Measurements from ENCODE around the gene DPEP3. TPM values are rescaled to one million over a fixed set of nuclear protein-coding genes. Genes with fewer than 3 reads are reported as not detected.

Gene DPEP3
- total RNA-seq, 2 experiments from 2014 or later = 0.16 to 0.25 TPM

GRCh38 chr16:67993207-67994039 lies 13.1 kb upstream of the DPEP3 start:
- intact Hi-C loops (cut with micrococcal nuclease) = loop anchor here (1.0 kb wide), 1 partner anchor 47 kb away; no protein-coding TSS in a partner anchor
- ATAC-seq (peak; percentile 84), DNase-seq (peak; percentile 90)
- POLR2A ChIA-PET = interaction anchor here (1.0 to 1.4 kb wide), 5 partner anchors 12 to 57 kb away, joined by 3 to 5 read pairs (median 4); partner anchors contain the start of genes DDX28, DUS2 and PSMB10
- peak; percentile 97 for TF ChIP-seq CTCF (IDR thresholded peaks at IDR 0.05)
- H3K27me3 Mint-ChIP-seq = no peaks in the 10 kb centered on the region
- peak overlapping the region; percentile 75 for H3K4me3 Mint-ChIP-seq
- peaks cover 2% of the 10 kb centered on the region for H3K36me3 Mint-ChIP-seq (ENCODE audit: low read depth)
- H3K9me3 Mint-ChIP-seq = no peaks in the 10 kb centered on the region
- peaks cover 40% of the 10 kb centered on the region for H3K4me1 Mint-ChIP-seq (ENCODE audit: low read depth)
- peak overlapping the region; percentile 98 for H3K27ac Mint-ChIP-seq
- CTCF ChIA-PET = interaction anchor here (0.6 to 2.5 kb wide), 12 partner anchors 9 to 423 kb away, joined by 3 to 22 read pairs (median 4); partner anchors contain the start of genes DDX28 and DUS2

DNA sequence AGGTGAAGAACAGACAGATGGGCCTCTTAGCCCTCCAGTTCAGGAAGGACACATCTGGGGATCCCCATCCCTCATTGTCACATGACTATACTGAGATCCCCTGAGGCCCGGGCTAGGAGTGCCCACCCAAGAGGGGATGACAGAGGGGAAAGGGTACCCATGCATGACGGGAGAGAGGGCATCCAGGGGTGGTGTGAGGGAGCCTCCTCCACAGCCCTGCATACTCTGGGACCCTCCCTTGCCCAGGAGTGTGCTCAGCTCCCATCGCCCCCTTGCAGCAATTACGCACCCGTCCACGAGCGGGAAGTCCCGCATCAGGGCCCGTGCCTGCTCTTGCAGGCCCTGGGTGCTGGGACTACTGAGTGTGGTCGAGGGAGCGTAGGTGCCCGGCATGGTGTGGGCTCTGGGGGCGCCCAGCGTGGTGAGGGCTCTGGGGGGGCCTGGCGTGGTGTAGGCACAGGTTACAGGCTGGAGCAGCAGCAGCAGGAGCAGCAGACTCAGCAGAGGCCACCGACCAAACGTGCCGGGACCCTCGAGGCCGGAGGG lies 12.4 kb upstream of the DPEP3 start:
- Mint-ChIP-seq H3K27me3 (no peaks in the 10 kb centered on the region), H3K36me3 (ENCODE audit: low read depth) (peaks cover 2% of the 10 kb centered on the region), H3K4me3 (peak overlapping the region; percentile 26), H3K9me3 (no peaks in the 10 kb centered on the region), H3K27ac (peak overlapping the region; percentile 74), H3K4me1 (ENCODE audit: low read depth) (peaks cover 36% of the 10 kb centered on the region)
- TF ChIP-seq CTCF (IDR thresholded peaks at IDR 0.05) = no peak
- no peak for ATAC-seq
- DNase-seq = no peak
- ChIA-PET CTCF (interaction anchor here (0.6 to 2.5 kb wide), 3 partner anchors 10 to 48 kb away, joined by 3 to 11 read pairs (median 3); no protein-coding TSS in a partner anchor), POLR2A (interaction anchor here (0.9 to 2.0 kb wide), 3 partner anchors 29 to 48 kb away, joined by 3 to 8 read pairs (median 6); no protein-coding TSS in a partner anchor)
- intact Hi-C loops (cut with micrococcal nuclease) = loop anchor here (1.0 kb wide), 1 partner anchor 48 kb away; no protein-coding TSS in a partner anchor

- Mint-ChIP-seq H3K36me3 (ENCODE audit: low read depth) (no peaks in the 10 kb centered on the region), H3K9me3 (no peaks in the 10 kb centered on the region), H3K4me1 (ENCODE audit: low read depth) (peaks cover 20% of the 10 kb centered on the region), H3K27ac (no peak overlapping the region), H3K27me3 (no peaks in the 10 kb centered on the region), H3K4me3 (no peak overlapping the region)
- POLR2A ChIA-PET = interaction anchor here (0.8 to 1.4 kb wide), 2 partner anchors 9 to 12 kb away, joined by 3 to 4 read pairs; partner anchors contain the start of gene DPEP2
- ATAC-seq (no peak), DNase-seq (no peak)
- intact Hi-C loops (cut with micrococcal nuclease) = no loop called here
- CTCF ChIA-PET = interaction anchor here (0.9 kb wide), 1 partner anchor 51 kb away, joined by 3 read pairs; no protein-coding TSS in a partner anchor
- TF ChIP-seq CTCF (IDR thresholded peaks at IDR 0.05) = no peak
Measured at GRCh38 chr16:67990018-67990386, 9.7 kb upstream of the DPEP3 start.

GRCh38 chr16:67989322-67990017 lies 9.2 kb upstream of the DPEP3 start:
- peaks cover 20% of the 10 kb centered on the region for H3K4me1 Mint-ChIP-seq (ENCODE audit: low read depth)
- H3K36me3 Mint-ChIP-seq (ENCODE audit: low read depth) = no peaks in the 10 kb centered on the region
- ChIA-PET CTCF (interaction anchor here (0.8 to 1.1 kb wide), 3 partner anchors 8 to 51 kb away, joined by 3 to 4 read pairs (median 3); no protein-coding TSS in a partner anchor), POLR2A (interaction anchor here (0.8 to 1.4 kb wide), 3 partner anchors 9 to 12 kb away, joined by 3 to 4 read pairs (median 3); partner anchors contain the start of gene DPEP2)
- H3K27me3 Mint-ChIP-seq = no peaks in the 10 kb centered on the region
- H3K27ac Mint-ChIP-seq = no peak overlapping the region
- no peaks in the 10 kb centered on the region for H3K9me3 Mint-ChIP-seq
- DNase-seq (no peak), ATAC-seq (no peak)
- intact Hi-C loops (cut with micrococcal nuclease) = no loop called here
- no peak for TF ChIP-seq CTCF (IDR thresholded peaks at IDR 0.05)
- no peak overlapping the region for H3K4me3 Mint-ChIP-seq

All from activated CD8-positive, alpha-beta T cell treated with anti-CD3 and anti-CD28 coated beads for 36 hours (primary cell).